Measurements from ENCODE around the gene SYCP3. TPM values are rescaled to one million over a fixed set of nuclear protein-coding genes. Genes with fewer than 3 reads are reported as not detected.
A peak's percentile ranks its signal among the peaks of the same experiment; 100 is the strongest.

SYCP3 gene
- total and polyA plus RNA-seq, 2 of the 13 experiments (the other 11 are each of a cell fraction or from before 2014, with no cell fraction given) = not detected

DNA sequence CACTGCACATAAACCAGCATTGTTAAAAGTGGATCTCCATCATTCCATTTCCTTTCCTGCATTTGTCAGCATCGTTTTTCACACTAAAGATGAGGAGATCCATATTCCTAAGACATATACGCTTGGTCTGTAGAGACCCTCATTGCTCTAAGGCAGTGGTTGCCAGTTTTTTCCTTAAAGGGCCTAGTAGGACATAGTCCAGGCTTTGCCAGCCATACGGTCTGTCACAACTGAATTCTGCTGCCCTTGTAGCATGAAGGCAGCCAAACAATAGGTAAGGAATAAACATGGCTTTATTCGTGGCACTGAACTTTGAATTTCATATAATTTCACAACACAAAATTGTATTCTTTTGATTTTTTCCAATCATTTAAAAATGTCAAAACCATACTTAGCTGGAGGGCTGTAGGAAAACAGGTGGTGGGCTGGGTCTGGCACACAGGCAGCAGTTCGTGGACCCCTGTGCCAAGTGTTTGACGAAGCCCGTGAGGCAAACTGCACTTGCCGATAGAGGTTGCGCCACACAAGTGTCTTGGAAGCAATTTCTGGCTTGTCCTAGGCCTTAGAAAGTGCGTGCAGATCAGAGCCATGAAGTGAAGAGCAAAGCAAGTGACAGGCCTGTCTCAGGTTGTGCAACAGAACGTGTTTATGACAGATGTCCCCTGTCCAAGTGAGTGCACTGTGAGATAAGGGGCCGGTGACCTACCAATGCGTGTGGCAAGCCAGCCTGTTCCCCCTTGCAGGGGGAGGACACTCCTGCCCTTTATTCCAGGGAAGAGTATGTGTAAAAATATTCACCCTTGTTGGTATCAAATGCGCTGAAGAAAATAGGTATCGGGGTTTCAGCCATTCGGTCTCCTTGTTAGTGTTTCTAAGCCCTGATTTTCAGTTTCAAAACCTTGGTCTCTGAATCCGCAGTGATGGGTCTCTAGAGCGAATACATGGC, 42.7 kb downstream of the SYCP3 start (continued):
- TF ChIP-seq ZSCAN25 (CRISPR knock-in tag; IDR thresholded peaks at IDR 0.05) (no peak), ZNF562 (CRISPR knock-in tag; IDR thresholded peaks at IDR 0.05; ENCODE audit: borderline replicate concordance) (no peak), NR2F6 (IDR thresholded peaks at IDR 0.05) (no peak; the same call in none of the 2 replicates), NR2F6 (CRISPR knock-in tag; IDR thresholded peaks at IDR 0.05) (peak; percentile 76), ZNF749 (CRISPR knock-in tag; IDR thresholded peaks at IDR 0.05; ENCODE audit: borderline replicate concordance) (0 out of 2 replicates have a peak, but pooled peaks have one; percentile 25), ZFP36L1 (CRISPR knock-in tag; IDR thresholded peaks at IDR 0.05) (peak; percentile 50; the same call in 1 of the 2 replicates), STAG1 (CRISPR knock-in tag; IDR thresholded peaks at IDR 0.05) (peak; percentile 6; the same call in 1 of the 2 replicates), PLRG1 (conservative IDR thresholded peaks at IDR 0.05) (no peak), ZNF724P (CRISPR knock-in tag; IDR thresholded peaks at IDR 0.05; ENCODE audit: borderline replicate concordance) (0 out of 2 replicates have a peak, but pooled peaks have one; percentile 49), CEBPG (CRISPR knock-in tag; IDR thresholded peaks at IDR 0.05) (peak; percentile 98), U2AF1 (optimal IDR thresholded peaks at IDR 0.05; ENCODE audit: low read depth, low read length) (no peak), ZNF333 (CRISPR knock-in tag; IDR thresholded peaks at IDR 0.05; ENCODE audit: borderline replicate concordance) (no peak), HOXA5 (CRISPR knock-in tag; IDR thresholded peaks at IDR 0.05) (peak; percentile 49; the same call in 1 of the 2 replicates), TAF1 (CRISPR knock-in tag; IDR thresholded peaks at IDR 0.05) (no peak; the same call in none of the 2 replicates), ZNF430 (CRISPR knock-in tag; IDR thresholded peaks at IDR 0.05) (no peak)
- TF ChIP-seq, protein P1, sequence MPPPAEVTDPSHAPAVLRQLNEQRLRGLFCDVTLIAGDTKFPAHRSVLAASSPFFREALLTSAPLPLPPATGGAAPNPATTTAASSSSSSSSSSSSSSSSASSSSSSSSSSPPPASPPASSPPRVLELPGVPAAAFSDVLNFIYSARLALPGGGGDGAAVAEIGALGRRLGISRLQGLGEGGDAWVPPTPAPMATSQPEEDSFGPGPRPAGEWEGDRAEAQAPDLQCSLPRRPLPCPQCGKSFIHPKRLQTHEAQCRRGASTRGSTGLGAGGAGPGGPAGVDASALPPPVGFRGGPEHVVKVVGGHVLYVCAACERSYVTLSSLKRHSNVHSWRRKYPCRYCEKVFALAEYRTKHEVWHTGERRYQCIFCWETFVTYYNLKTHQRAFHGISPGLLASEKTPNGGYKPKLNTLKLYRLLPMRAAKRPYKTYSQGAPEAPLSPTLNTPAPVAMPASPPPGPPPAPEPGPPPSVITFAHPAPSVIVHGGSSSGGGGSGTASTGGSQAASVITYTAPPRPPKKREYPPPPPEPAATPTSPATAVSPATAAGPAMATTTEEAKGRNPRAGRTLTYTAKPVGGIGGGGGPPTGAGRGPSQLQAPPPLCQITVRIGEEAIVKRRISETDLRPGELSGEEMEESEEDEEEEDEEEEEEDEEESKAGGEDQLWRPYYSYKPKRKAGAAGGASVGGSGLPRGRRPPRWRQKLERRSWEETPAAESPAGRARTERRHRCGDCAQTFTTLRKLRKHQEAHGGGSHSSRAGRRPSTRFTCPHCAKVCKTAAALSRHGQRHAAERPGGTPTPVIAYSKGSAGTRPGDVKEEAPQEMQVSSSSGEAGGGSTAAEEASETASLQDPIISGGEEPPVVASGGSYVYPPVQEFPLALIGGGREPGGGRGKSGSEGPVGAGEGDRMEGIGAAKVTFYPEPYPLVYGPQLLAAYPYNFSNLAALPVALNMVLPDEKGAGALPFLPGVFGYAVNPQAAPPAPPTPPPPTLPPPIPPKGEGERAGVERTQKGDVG (CRISPR knock-in tag; IDR thresholded peaks at IDR 0.05; ENCODE audit: borderline replicate concordance) = no peak
- TF ChIP-seq, protein P2, sequence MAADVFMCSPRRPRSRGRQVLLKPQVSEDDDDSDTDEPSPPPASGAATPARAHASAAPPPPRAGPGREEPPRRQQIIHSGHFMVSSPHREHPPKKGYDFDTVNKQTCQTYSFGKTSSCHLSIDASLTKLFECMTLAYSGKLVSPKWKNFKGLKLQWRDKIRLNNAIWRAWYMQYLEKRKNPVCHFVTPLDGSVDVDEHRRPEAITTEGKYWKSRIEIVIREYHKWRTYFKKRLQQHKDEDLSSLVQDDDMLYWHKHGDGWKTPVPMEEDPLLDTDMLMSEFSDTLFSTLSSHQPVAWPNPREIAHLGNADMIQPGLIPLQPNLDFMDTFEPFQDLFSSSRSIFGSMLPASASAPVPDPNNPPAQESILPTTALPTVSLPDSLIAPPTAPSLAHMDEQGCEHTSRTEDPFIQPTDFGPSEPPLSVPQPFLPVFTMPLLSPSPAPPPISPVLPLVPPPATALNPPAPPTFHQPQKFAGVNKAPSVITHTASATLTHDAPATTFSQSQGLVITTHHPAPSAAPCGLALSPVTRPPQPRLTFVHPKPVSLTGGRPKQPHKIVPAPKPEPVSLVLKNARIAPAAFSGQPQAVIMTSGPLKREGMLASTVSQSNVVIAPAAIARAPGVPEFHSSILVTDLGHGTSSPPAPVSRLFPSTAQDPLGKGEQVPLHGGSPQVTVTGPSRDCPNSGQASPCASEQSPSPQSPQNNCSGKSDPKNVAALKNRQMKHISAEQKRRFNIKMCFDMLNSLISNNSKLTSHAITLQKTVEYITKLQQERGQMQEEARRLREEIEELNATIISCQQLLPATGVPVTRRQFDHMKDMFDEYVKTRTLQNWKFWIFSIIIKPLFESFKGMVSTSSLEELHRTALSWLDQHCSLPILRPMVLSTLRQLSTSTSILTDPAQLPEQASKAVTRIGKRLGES (CRISPR knock-in tag; IDR thresholded peaks at IDR 0.05; ENCODE audit: borderline replicate concordance) = no peak
- TF ChIP-seq, protein P3, sequence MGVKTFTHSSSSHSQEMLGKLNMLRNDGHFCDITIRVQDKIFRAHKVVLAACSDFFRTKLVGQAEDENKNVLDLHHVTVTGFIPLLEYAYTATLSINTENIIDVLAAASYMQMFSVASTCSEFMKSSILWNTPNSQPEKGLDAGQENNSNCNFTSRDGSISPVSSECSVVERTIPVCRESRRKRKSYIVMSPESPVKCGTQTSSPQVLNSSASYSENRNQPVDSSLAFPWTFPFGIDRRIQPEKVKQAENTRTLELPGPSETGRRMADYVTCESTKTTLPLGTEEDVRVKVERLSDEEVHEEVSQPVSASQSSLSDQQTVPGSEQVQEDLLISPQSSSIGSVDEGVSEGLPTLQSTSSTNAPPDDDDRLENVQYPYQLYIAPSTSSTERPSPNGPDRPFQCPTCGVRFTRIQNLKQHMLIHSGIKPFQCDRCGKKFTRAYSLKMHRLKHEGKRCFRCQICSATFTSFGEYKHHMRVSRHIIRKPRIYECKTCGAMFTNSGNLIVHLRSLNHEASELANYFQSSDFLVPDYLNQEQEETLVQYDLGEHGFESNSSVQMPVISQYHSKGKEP (CRISPR knock-in tag; IDR thresholded peaks at IDR 0.05) = no peak
- TF ChIP-seq, protein P4, sequence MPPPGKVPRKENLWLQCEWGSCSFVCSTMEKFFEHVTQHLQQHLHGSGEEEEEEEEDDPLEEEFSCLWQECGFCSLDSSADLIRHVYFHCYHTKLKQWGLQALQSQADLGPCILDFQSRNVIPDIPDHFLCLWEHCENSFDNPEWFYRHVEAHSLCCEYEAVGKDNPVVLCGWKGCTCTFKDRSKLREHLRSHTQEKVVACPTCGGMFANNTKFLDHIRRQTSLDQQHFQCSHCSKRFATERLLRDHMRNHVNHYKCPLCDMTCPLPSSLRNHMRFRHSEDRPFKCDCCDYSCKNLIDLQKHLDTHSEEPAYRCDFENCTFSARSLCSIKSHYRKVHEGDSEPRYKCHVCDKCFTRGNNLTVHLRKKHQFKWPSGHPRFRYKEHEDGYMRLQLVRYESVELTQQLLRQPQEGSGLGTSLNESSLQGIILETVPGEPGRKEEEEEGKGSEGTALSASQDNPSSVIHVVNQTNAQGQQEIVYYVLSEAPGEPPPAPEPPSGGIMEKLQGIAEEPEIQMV (CRISPR knock-in tag; IDR thresholded peaks at IDR 0.05; ENCODE audit: low read depth) = no peak
